Epithelial cell of proximal tubule (primary cell): ENCODE measurements around the gene BRF1. TPM values are rescaled to one million over a fixed set of nuclear protein-coding genes. Genes with fewer than 3 reads are reported as not detected.

ENCODE experiments used
- DNase-seq: peaks from one replicate; pipeline ENCODE4 v3.0.0-alpha.2; 2011; ENCODE audit warnings: low read depth
- H3K4me3 ChIP-seq: 2 replicates; pipeline ENCODE4 v1.5.1; 2011; ENCODE audit warnings: low read depth, mild to moderate bottlenecking, low read length
- total RNA-seq: library from RNA; depleted of rRNA; stranded (reverse); fragments of >200 nt; gene quantifications from 2 replicates; pipeline ENCODE4 v1.2.3, GENCODE V29; 2015
- TF ChIP-seq, protein P1 (sequence below): conservative IDR thresholded peaks from 2 replicates; pipeline ENCODE4 v1.5.1; 2012; ENCODE audit warnings: low read depth, mild to moderate bottlenecking, low read length

Gene BRF1
- total RNA-seq, 1 donor from 2014 or later: 23.8 TPM

DNA sequence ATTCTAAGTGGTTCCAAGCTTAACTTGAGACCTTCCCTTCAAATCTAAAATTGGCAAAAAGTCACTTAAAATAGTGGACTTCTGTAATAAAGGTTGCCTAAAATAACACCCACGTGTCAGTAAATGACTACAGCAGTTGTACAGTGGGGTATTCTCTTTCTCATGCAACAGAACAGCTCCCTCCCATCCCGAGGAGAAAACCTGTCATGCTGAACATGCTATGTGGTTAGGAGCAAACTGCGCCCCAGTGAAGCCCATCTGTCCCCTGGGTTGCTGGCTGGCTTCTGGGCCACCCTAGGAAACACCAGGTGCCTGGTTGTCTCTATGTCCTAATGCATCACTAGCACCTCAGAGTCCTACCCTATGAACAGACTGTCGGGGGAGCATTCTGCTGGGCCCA is 49.8 kb downstream of the BRF1 start:
- DNase-seq: no peak
- H3K4me3 ChIP-seq: no peak overlapping the region
- TF ChIP-seq, protein P1, sequence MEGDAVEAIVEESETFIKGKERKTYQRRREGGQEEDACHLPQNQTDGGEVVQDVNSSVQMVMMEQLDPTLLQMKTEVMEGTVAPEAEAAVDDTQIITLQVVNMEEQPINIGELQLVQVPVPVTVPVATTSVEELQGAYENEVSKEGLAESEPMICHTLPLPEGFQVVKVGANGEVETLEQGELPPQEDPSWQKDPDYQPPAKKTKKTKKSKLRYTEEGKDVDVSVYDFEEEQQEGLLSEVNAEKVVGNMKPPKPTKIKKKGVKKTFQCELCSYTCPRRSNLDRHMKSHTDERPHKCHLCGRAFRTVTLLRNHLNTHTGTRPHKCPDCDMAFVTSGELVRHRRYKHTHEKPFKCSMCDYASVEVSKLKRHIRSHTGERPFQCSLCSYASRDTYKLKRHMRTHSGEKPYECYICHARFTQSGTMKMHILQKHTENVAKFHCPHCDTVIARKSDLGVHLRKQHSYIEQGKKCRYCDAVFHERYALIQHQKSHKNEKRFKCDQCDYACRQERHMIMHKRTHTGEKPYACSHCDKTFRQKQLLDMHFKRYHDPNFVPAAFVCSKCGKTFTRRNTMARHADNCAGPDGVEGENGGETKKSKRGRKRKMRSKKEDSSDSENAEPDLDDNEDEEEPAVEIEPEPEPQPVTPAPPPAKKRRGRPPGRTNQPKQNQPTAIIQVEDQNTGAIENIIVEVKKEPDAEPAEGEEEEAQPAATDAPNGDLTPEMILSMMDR: no peak

DNA sequence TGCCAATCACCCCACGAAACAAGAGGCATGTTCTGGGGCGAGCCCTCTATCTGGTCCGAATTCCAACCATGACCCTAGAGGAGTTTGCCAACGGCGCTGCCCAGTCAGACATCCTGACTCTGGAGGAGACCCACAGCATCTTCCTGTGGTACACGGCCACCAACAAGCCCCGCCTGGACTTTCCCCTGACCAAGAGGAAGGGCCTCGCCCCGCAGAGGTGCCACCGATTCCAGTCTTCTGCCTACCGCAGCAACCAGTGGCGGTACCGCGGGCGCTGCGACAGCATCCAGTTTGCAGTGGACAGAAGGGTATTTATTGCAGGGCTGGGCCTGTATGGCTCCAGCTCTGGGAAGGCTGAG is 50.8 kb downstream of the BRF1 start:
- no peak for DNase-seq
- no peak overlapping the region for H3K4me3 ChIP-seq
- TF ChIP-seq, protein P1: no peak

DNA sequence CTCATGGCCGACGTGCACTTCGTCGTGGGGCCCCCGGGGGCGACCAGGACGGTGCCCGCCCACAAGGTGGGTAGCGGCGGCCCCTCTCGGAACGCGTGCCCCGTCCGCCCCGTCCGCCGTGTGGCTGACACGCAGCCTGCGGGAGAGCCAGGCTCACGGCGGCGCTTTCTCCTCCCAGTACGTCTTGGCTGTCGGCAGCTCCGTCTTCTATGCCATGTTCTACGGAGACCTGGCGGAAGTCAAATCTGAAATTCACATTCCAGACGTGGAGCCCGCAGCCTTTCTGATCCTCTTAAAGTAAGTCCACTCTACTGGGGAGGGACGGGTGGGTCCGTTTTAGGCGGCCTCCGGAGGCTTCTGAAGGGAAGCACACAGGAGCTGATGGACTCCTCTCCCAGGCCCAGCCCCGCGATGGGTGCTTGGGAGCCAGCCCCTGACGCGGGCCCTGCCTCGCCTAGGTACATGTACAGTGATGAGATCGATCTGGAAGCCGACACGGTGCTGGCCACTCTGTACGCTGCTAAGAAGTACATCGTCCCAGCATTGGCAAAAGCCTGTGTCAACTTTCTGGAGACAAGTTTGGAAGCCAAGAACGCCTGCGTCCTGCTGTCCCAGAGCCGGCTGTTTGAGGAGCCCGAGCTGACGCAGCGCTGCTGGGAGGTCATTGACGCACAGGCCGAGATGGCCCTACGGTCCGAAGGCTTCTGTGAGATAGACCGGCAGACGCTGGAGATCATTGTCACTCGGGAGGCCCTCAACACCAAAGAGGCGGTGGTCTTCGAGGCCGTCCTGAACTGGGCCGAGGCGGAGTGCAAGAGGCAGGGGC is 51.4 kb downstream of the BRF1 start:
- DNase-seq: no peak
- TF ChIP-seq, protein P1: no peak

DNA sequence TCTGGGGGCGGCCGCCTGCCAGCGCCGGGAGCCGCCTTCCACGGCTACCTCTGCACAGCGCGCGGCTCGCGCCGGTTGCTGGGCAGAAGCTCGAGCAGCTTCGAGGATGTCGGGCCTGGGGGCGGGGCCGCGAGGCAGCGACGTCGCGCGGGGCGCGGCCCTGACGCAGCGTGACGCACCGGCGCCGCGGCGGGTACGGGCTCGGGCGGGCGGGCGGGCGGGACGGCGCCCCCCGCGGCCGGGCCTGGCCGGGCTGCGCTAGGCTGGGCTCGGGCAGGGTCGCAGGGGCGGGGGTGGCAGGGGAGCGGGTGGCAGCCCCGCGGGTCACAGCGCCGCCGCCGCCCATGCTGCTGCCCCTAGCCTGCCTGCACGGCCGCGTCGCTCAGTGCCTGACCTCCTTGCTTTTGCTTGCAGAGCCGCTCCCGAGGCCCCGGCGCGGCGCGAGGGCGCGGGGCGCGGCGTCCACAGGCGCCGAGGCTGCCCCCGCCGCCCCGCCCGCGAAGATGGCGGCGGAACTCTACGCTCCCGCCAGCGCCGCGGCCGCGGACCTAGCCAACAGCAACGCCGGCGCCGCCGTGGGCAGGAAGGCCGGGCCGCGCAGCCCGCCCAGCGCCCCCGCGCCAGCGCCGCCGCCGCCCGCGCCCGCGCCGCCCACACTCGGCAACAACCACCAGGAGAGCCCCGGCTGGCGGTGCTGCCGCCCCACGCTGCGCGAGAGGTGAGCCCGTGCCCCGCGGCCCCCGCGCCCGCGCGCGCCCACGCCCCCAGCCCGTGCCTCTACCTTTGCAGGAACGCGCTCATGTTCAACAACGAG is 52.2 kb downstream of the BRF1 start, which contains the start of gene BTBD6:
Gene BTBD6 (plus strand): TSS at position 166 of the 814 bp plus-strand sequence. CDS start 179 bp downstream, at position 345.
- peak; percentile 4 for DNase-seq
- peak within 1 kb of the TSS; percentile 66 for H3K4me3 ChIP-seq
- TF ChIP-seq, protein P1: no peak

More for the DNA sequence above, 51.4 kb downstream of the BRF1 start:
- H3K4me3 ChIP-seq: peak overlapping the region; percentile 66

DNA sequence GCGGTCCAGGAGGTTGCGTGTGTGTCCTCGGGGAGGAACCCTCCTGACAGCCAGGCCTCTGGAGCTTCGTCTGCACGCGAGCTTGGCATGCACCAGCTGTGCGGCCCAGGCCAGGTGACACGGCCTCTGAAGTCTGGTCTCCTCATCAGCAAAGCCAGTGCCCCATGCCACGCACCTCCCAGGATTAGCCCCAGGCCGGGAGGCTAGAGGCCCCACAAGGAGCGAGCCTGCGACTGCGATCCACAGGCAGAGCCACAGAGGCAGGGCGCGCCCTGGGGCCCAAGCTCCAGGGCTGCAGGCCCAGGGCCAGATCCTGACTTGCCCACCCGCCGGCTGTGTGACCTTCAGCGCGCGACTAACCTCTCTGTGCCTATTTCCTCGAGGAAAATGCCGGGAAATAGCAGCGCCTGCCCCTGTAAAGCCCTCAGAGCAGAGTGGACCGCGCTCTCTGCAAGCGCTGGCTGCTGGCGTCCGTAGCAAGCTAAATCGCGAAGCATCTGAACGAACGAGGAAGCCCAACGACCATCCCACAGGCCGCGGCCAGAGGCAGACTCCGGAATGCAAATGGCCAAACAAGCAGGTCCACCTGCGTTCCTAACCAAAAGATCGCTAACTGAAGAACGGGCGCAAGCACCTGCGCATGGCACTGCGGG is 53.0 kb downstream of the BRF1 start:
- TF ChIP-seq, protein P1: no peak
- H3K4me3 ChIP-seq: peak overlapping the region; percentile 66
- DNase-seq: no peak

DNA sequence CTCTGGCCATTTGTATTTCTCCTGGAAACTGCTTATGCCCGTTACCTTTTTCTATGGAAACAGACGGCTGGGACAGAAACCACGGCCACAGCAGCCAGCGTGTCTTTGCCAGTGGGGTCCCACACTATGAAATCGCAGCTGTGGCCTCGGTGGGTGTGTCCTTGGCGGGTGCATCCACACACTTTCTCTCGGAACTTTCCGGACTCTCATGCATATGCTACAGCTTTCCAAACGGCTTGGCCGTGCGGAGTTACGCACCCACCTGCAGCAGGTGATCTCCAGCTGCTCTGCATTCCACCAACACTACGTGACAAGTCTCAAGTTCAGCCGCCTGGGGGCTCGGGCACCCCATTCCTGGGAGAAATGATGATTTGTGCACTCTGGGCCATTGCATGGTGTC is 53.8 kb downstream of the BRF1 start:
- TF ChIP-seq, protein P1: no peak
- no peak overlapping the region for H3K4me3 ChIP-seq

More for the DNA sequence above, 53.8 kb downstream of the BRF1 start:
- no peak for DNase-seq
